ENCODE results near the gene ERCC6L2. TPM values are rescaled to one million over a fixed set of nuclear protein-coding genes. Genes with fewer than 3 reads are reported as not detected.

Gene ERCC6L2
- total and polyA plus RNA-seq, 2 of the 4 experiments (the other 2 are of a cell fraction): 13.0 to 67.6 TPM

DNA sequence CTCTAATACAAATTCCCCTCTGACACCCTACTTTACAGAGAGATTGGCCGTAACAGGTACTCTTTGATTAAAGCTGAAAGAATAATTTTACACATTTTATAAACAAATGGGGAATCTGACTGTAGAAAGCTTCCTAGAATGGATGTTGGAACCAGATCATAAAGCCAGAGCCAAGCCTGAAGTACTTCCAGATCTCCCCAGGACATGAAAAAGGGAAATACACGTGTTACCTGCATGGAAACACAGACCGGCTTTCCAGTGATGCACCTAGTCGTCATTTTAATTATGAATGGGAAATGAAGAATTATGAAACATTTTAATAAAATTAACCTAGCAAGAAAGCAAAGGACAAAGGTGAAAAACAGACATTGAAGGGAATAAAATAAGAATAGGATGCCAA lies 66.5 kb downstream of the ERCC6L2 start:
- H2AK5ac ChIP-seq (ENCODE audit: low read depth, low read length): no peak overlapping the region
- peaks cover 2% of the 10 kb centered on the region for H3K9me3 ChIP-seq (ENCODE audit: control insufficient read depth, insufficient read depth, low read length)
- no peak overlapping the region for H3K14ac ChIP-seq (replicated peaks; ENCODE audit: low read depth, low read length)
- dilution Hi-C loops (cut with HindIII; ENCODE audit: low sequenced_read_pairs, unreplicated experiment): no loop called here
- H4K5ac ChIP-seq (ENCODE audit: low read depth, low read length): no peak overlapping the region
- no peak overlapping the region for H2BK20ac ChIP-seq (ENCODE audit: low read depth, low read length)
- no peak overlapping the region for H2AFZ ChIP-seq (replicated peaks; ENCODE audit: low read length, poor library complexity)
- no peak for TF ChIP-seq FOS (IDR thresholded peaks at IDR 0.05; ENCODE audit: low read depth, low read length)
- TF ChIP-seq USF2 (IDR thresholded peaks at IDR 0.05; ENCODE audit: low read depth, low read length): no peak
- no peak for TF ChIP-seq MXI1 (IDR thresholded peaks at IDR 0.05; ENCODE audit: borderline replicate concordance, low read depth, low read length)
- no peak for TF ChIP-seq POLR2A (IDR thresholded peaks at IDR 0.05; ENCODE audit: low read depth, low read length)
- TF ChIP-seq MAFK (IDR thresholded peaks at IDR 0.05; ENCODE audit: low read depth, low read length): no peak
- TF ChIP-seq NFE2L2 (IDR thresholded peaks at IDR 0.05; ENCODE audit: low read depth, low read length): no peak
- no peak for TF ChIP-seq CEBPB (IDR thresholded peaks at IDR 0.05; ENCODE audit: low read depth, low read length)
- no peak for TF ChIP-seq BHLHE40 (IDR thresholded peaks at IDR 0.05; ENCODE audit: low read depth, low read length)
- TF ChIP-seq RCOR1 (IDR thresholded peaks at IDR 0.05; ENCODE audit: insufficient replicate concordance, low read length): no peak
- no peak for TF ChIP-seq SMC3 (IDR thresholded peaks at IDR 0.05; ENCODE audit: low read depth, low read length)
- TF ChIP-seq RAD21 (IDR thresholded peaks at IDR 0.05; ENCODE audit: low read length): no peak
- TF ChIP-seq MAZ (IDR thresholded peaks at IDR 0.05; ENCODE audit: borderline replicate concordance, low read depth, low read length): no peak
- no peak for TF ChIP-seq CHD1 (IDR thresholded peaks at IDR 0.05; ENCODE audit: low read depth, low read length)
- no peak for TF ChIP-seq RFX5 (IDR thresholded peaks at IDR 0.05; ENCODE audit: low read depth, low read length)
- TF ChIP-seq, protein P1, sequence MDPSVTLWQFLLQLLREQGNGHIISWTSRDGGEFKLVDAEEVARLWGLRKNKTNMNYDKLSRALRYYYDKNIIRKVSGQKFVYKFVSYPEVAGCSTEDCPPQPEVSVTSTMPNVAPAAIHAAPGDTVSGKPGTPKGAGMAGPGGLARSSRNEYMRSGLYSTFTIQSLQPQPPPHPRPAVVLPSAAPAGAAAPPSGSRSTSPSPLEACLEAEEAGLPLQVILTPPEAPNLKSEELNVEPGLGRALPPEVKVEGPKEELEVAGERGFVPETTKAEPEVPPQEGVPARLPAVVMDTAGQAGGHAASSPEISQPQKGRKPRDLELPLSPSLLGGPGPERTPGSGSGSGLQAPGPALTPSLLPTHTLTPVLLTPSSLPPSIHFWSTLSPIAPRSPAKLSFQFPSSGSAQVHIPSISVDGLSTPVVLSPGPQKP (IDR thresholded peaks at IDR 0.05; ENCODE audit: borderline replicate concordance, low read depth, low read length): no peak
- H4K20me1 ChIP-seq (ENCODE audit: insufficient read depth, low read length): no peaks in the 10 kb centered on the region
- H3K36me3 ChIP-seq (ENCODE audit: control insufficient read depth, insufficient read depth, low read length): peaks cover 13% of the 10 kb centered on the region
- no peak overlapping the region for H4K91ac ChIP-seq (ENCODE audit: insufficient read depth, low read depth, low read length)
- H3K27ac ChIP-seq (ENCODE audit: insufficient read depth, low read length): no peak overlapping the region
- H2BK15ac ChIP-seq (ENCODE audit: low read depth, low read length): no peak overlapping the region
- intact Hi-C loops (cut with micrococcal nuclease): no loop called here
- no peak for ATAC-seq (ENCODE audit: low read depth)
- no peak overlapping the region for H3K18ac ChIP-seq (ENCODE audit: low read depth, low read length)
- H3K4ac ChIP-seq (ENCODE audit: low read depth, low read length): no peak overlapping the region
- peaks cover 4% of the 10 kb centered on the region for H3K4me1 ChIP-seq (ENCODE audit: control insufficient read depth, insufficient read depth, low read length)
- H3K4me2 ChIP-seq (ENCODE audit: low read depth, low read length): no peak overlapping the region
- no peak overlapping the region for H4K8ac ChIP-seq (ENCODE audit: low read depth in 2 of 2, low read length in 2 of 2)
- H3K79me1 ChIP-seq (ENCODE audit: low read depth in 1 of 2, low read length in 2 of 2): peaks cover 0 to 7% of the 10 kb centered on the region in 2 experiments; a peak in 1 of 4 replicates
- ChIA-PET CTCF (no interaction called here), POLR2A (ENCODE audit: unreplicated experiment) (no interaction called here)
- DNase-seq: no peak
- in situ Hi-C loops (cut with MboI; ENCODE audit: low sequenced_read_pairs): no loop called here
- no peak overlapping the region for H3K4me3 ChIP-seq (ENCODE audit: insufficient read depth, low read depth, low read length)
- H3K27me3 ChIP-seq (ENCODE audit: control insufficient read depth, insufficient read depth, low read length): no peaks in the 10 kb centered on the region
- WGBS, 2 experiments (ENCODE audit: extremely low coverage in 2 of 2, insufficient read length in 1 of 2): no CpG with 5 or more reads among the region's 4 CpGs
- H2AK9ac ChIP-seq (replicated peaks; ENCODE audit: low read depth, low read length, poor library complexity): no peak overlapping the region
- no peak overlapping the region for H3K23ac ChIP-seq (ENCODE audit: low read depth, low read length)
- H2BK120ac ChIP-seq (ENCODE audit: low read depth, low read length): no peak overlapping the region
- no peak overlapping the region for H3K56ac ChIP-seq (ENCODE audit: extremely low read depth, insufficient read depth, low read length)
- H3K9ac ChIP-seq (ENCODE audit: low read depth, low read length): no peak overlapping the region
- H3K9me1 ChIP-seq (ENCODE audit: insufficient read depth, low read length): peaks cover 4% of the 10 kb centered on the region; the same call in 1 of the 2 replicates
- no peak overlapping the region for H2BK5ac ChIP-seq (ENCODE audit: low read depth, low read length, poor library complexity, severe bottlenecking)
- BruUV-seq (replicated peaks): no TSS peak
